ENCODE results near the gene CDK6. TPM values are rescaled to one million over a fixed set of nuclear protein-coding genes. Genes with fewer than 3 reads are reported as not detected.

CDK6 gene
- total and polyA plus RNA-seq, 9 of the 15 experiments (the other 6 are each of a cell fraction or from before 2014, with no cell fraction given), result 7.6 to 109 (median 44.4) TPM

DNA sequence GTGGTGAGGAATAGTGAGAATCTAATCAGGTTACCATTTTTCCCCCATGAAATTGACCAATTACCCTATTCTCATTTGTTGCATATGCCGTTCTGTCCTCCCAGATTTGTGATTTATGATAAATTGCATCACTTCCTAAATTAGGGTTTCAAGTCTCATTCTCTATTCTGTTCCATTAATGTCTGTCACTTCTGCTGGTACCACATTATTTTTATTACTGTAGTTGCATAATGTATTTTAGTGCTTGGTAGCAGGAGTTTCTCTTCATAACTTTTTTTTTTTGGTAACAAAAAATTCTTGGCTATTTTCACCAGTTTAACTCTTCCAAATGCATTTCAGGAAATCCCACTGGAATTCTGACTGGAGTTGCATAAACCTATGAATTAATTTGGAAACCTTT lies 202.2 kb downstream of the CDK6 start (continued):
- TF ChIP-seq, protein P1, sequence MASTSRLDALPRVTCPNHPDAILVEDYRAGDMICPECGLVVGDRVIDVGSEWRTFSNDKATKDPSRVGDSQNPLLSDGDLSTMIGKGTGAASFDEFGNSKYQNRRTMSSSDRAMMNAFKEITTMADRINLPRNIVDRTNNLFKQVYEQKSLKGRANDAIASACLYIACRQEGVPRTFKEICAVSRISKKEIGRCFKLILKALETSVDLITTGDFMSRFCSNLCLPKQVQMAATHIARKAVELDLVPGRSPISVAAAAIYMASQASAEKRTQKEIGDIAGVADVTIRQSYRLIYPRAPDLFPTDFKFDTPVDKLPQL (IDR thresholded peaks at IDR 0.05; ENCODE audit: extremely low read depth, insufficient read length), result no peak
- TF ChIP-seq ZNF384 (IDR thresholded peaks at IDR 0.05; ENCODE audit: low read depth, low read length), result no peak
- no peak for TF ChIP-seq PYGO2 (tag; IDR thresholded peaks at IDR 0.05)
- 0 out of 2 replicates have a peak, but pooled peaks have one; percentile 2 for TF ChIP-seq GABPA (tag; conservative IDR thresholded peaks at IDR 0.05; ENCODE audit: low read depth)
- no peak for TF ChIP-seq ZNF444 (CRISPR knock-in tag; IDR thresholded peaks at IDR 0.05)
- TF ChIP-seq ZNF124 (CRISPR knock-in tag; IDR thresholded peaks at IDR 0.05), result no peak

- Histone ChIP-seq H3K4me3 (no peak overlapping the region), H3K27ac (ENCODE audit: extremely low read depth, low read depth, low read length) (peak overlapping the region; percentile 33; the same call in 1 of the 3 replicates), H3K9ac (ENCODE audit: insufficient read depth in 1 of 2, low read depth in 2 of 2, low read length in 2 of 2) (no peak overlapping the region; a peak in 1 of 4 replicates), H3K9me1 (ENCODE audit: control insufficient read depth, insufficient read depth, low read length) (no peaks in the 10 kb centered on the region), H2AFZ (ENCODE audit: low read depth, low read length) (peak overlapping the region; percentile 1; the same call in 1 of the 2 replicates), H3K9me3 (replicated peaks; ENCODE audit: control insufficient read depth, insufficient read depth, low read depth, low read length) (no peaks in the 10 kb centered on the region), H3K36me3 (ENCODE audit: control insufficient read depth, insufficient read depth, low read length) (0 out of 3 replicates have a peak, but pooled peaks cover 3% of the 10 kb centered on the region), H4K20me1 (replicated peaks; ENCODE audit: control insufficient read depth, insufficient read depth, low read length) (no peaks in the 10 kb centered on the region), H3K79me2 (ENCODE audit: control insufficient read depth, insufficient read depth, low read length) (0 out of 3 replicates have a peak, but pooled peaks cover 12% of the 10 kb centered on the region), H3K4me2 (ENCODE audit: insufficient read depth, low read length) (no peak overlapping the region), H3K4me1 (replicated peaks in 1 of 2; ENCODE audit: control insufficient read depth in 2 of 2, insufficient read depth in 2 of 2, low read length in 2 of 2) (peaks cover 0 to 29% of the 10 kb centered on the region in 2 experiments; a peak in 3 of 5 replicates), H3K27me3 (ENCODE audit: control insufficient read depth in 2 of 2, insufficient read depth in 2 of 2, low read length in 2 of 2) (no peaks in the 10 kb centered on the region)
- ATAC-seq, result peak; percentile 69
- intact Hi-C loops (cut with micrococcal nuclease), result no loop called here
- 11% methylated on average over 2 of the region's 2 CpGs for WGBS (ENCODE audit: insufficient coverage, low coverage, missing lambda C conversion rate)
- no TSS peak for BruUV-seq (replicated peaks)
- ChIA-PET CTCF (ENCODE audit: low intra/inter-chr PET ratio) (interaction anchor here (0.7 kb wide), 1 partner anchor 358 kb away, joined by 3 read pairs; no protein-coding TSS in a partner anchor), POLR2A (interaction anchor here (0.6 kb wide), 1 partner anchor 150 kb away, joined by 3 read pairs; no protein-coding TSS in a partner anchor)
- peak in 3 of 4 experiments; percentile 31 to 76 (median 39) for DNase-seq (ENCODE audit: extremely low read depth in 1 of 4, low spot score in 3 of 4)
- in situ Hi-C loops (cut with MboI), result no loop called here
- FAIRE-seq, result peak; percentile 82
- TF ChIP-seq FUS (optimal IDR thresholded peaks at IDR 0.05; ENCODE audit: low read depth, low read length) (no peak), ZKSCAN3 (CRISPR knock-in tag; IDR thresholded peaks at IDR 0.05) (no peak), RNF2 (IDR thresholded peaks at IDR 0.05) (no peak)
- TF ChIP-seq, protein P2, sequence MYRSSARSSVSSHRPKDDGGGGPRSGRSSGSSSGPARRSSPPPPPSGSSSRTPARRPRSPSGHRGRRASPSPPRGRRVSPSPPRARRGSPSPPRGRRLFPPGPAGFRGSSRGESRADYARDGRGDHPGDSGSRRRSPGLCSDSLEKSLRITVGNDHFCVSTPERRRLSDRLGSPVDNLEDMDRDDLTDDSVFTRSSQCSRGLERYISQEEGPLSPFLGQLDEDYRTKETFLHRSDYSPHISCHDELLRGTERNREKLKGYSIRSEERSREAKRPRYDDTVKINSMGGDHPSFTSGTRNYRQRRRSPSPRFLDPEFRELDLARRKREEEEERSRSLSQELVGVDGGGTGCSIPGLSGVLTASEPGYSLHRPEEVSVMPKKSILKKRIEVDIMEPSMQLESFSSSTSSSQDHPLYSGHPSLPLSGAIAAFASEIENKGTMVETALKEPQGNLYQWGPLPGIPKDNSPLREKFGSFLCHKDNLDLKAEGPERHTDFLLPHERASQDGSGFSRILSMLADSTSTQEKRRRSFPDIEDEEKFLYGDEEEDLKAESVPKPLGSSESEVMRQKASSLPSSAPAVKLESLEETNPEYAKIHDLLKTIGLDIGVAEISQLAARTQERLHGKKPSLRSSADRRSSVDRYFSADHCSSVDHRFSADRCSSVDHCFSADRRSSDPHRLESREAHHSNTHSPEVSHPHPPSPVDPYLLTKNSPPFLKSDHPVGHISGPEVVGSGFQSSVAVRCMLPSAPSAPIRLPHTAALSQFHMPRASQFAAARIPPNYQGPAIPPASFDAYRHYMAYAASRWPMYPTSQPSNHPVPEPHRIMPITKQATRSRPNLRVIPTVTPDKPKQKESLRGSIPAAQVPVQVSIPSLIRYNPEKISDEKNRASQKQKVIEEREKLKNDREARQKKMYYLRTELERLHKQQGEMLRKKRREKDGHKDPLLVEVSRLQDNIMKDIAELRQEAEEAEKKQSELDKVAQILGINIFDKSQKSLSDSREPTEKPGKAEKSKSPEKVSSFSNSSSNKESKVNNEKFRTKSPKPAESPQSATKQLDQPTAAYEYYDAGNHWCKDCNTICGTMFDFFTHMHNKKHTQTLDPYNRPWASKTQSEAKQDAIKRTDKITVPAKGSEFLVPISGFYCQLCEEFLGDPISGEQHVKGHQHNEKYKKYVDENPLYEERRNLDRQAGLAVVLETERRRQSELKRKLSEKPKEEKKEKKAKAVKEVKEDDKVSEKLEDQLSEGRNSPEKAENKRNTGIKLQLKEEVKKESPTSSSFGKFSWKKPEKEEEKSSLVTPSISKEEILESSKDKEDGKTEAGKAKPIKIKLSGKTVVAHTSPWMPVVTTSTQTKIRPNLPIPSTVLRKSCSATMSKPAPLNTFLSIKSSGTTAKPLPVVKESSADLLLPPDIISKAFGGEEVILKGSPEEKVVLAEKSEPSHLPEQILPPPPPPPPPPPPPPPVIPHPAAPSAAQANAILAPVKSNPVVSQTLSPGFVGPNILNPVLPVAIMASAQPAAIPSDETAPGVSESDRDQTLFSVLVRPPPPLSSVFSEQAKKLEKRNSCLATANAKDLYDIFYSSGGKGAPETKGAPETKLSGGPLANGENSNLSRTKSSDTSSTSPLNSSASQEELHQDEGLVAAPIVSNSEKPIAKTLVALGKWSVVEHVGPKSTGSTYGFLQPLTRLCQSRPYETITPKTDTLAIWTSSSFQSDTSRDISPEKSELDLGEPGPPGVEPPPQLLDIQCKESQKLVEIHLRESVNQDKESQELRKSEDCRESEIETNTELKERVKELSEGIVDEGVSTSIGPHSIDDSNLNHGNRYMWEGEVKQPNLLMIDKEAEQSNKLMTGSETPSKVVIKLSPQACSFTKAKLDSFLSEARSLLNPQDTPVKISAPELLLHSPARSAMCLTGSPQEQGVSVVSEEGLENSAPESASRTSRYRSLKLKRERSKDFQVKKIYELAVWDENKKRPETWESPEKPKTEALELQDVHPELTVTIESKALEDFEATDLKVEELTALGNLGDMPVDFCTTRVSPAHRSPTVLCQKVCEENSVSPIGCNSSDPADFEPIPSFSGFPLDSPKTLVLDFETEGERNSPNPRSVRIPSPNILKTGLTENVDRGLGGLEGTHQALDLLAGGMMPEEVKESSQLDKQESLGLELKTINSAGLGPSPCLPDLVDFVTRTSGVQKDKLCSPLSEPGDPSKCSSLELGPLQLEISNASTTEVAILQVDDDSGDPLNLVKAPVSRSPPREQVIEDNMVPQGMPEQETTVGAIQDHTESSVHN (IDR thresholded peaks at IDR 0.05; ENCODE audit: borderline replicate concordance in 1 of 2, low read depth in 1 of 2), result 0 out of 4 replicates have a peak, but pooled peaks of 1 of the 2 experiments have one; percentile 18
These were observed 203.0 kb downstream of the CDK6 start for GRCh38 chr7:92633211-92633906.

All from K562 (cell line).